Iris pigment epithelial cell (primary cell): ENCODE results near the gene OLFML1.
A peak's percentile ranks its signal among the peaks of the same experiment; 100 is the strongest.

Source experiments
- DNase-seq: peaks from one replicate; pipeline ENCODE4 v3.0.0-alpha.2; 2011; ENCODE audit warnings: low read depth

The OLFML1 gene

GRCh38 chr11:7485186-7486097, at the start of gene OLFML1:
Gene OLFML1, plus strand, starts transcription at chr11:7485506. Its CDS starts 370 bp downstream, at chr11:7485876.
- no peak for DNase-seq

GRCh38 chr11:7436146-7436545, 49.2 kb upstream of the OLFML1 start:
- DNase-seq, result no peak

- DNase-seq, result no peak
Measured at GRCh38 chr11:7436657-7437056, 48.6 kb upstream of the OLFML1 start.

DNA sequence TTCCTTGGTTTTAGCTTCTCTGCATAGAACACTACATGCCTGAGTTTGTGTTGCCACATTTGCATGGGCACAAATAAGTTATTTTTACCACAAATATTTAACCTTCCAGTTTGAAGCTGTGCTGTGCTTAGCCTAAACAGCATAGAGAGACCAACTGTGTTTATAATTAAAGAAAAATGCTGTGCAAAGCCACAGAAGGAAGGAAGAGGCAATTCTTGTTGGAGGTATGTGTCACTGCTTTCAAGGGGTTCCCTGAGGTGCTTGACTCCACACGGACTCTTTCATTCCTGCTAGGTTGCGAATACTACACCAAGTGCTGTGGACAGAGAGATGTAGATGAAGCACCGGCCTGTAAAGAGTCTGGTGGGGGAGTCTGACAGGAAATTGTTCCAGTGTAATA, 47.6 kb upstream of the OLFML1 start:
- no peak for DNase-seq

- no peak for DNase-seq
Measured at GRCh38 chr11:7439746-7440320, 45.5 kb upstream of the OLFML1 start.

- peak; percentile 41 for DNase-seq
Measured at GRCh38 chr11:7442588-7443215, 42.6 kb upstream of the OLFML1 start.

- no peak for DNase-seq
Measured at GRCh38 chr11:7444091-7444981, 41.0 kb upstream of the OLFML1 start.

DNA sequence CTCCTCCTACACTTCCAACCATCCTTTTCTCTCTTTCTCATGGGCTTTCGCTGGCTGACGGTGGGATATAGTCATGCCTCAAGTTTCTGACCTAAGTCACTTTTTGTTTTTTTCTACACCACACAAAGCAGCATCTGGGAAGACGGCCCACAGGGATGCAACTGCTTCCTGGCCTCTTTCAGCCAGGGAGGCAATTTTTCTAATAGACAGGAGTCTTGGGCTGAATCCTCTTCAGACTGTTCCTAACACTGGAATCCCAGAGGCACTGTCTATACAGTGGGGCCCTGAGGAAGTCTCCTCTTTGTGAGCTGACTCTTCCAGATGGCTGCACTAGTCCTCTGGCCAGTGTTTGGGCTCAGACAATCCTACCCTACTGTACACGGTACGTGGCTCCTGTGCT, 39.7 kb upstream of the OLFML1 start:
- DNase-seq, result no peak

GRCh38 chr11:7448201-7448600, 37.1 kb upstream of the OLFML1 start:
- DNase-seq, result no peak

- no peak for DNase-seq
Measured at GRCh38 chr11:7449211-7449840, 36.0 kb upstream of the OLFML1 start.

GRCh38 chr11:7449841-7450214, 35.5 kb upstream of the OLFML1 start:
- no peak for DNase-seq

DNA sequence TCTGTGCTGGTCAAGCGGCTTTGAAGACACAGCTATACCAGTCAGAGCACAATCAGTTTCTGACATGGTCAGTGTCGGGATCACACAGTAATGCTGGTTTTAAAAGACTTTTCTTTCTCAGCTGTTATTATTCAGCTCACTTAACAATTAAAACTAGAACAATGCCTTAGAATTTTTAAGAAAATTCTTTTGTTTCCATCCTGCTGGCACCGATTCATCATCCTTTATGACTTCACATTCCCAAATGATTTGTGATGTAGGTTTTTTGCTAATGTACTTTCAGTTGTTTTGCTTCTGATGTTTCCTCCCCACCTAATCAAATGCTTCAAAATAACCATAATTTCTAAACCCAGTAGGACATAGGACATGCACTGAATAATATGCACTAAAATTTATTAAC, 34.5 kb upstream of the OLFML1 start:
- no peak for DNase-seq

- DNase-seq, result no peak
Measured at GRCh38 chr11:7451520-7451919, 33.8 kb upstream of the OLFML1 start.

GRCh38 chr11:7451952-7452494, 33.3 kb upstream of the OLFML1 start:
- DNase-seq, result no peak

DNA sequence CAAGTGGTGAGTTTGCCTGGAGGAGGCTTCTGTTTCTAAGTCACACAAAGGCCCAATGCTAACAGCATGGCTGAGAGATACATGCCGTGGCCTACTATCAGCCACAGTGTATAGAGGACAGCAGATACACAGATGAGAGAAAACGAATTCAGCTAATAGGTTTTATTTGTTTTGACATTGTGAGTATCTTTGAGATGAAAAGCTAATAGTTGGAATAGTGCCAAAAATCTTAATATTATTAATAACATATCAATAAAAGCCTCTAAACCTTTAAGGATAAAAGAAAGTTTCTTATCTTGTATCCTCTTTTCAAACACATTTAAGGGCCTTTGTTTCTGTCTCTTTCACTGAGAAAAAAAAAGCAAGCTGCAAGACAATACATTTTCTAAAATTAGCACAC, 30.5 kb upstream of the OLFML1 start:
- no peak for DNase-seq

- DNase-seq, result peak; percentile 12
Measured at GRCh38 chr11:7457211-7457610, 28.1 kb upstream of the OLFML1 start.

DNA sequence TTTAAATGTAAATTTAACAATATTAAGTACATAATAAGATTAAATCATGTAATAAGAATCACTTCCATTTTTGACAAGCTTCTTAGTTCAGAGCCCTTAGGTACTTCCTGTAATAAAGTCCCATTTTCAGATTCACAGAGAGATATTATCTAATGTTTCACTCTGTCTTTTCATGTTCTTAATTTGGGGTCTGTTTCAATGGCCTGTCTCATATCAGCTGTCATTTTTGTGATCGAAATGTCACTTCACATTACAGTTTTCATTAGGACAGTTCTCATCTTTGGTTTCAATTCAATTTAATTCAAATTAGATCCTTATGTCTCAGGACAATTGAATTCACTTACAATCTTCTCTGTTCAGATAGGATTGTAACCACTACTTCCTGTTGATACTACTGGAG, 22.6 kb upstream of the OLFML1 start:
- no peak for DNase-seq

- DNase-seq, result no peak
Measured at GRCh38 chr11:7467652-7468051, 17.7 kb upstream of the OLFML1 start.

DNA sequence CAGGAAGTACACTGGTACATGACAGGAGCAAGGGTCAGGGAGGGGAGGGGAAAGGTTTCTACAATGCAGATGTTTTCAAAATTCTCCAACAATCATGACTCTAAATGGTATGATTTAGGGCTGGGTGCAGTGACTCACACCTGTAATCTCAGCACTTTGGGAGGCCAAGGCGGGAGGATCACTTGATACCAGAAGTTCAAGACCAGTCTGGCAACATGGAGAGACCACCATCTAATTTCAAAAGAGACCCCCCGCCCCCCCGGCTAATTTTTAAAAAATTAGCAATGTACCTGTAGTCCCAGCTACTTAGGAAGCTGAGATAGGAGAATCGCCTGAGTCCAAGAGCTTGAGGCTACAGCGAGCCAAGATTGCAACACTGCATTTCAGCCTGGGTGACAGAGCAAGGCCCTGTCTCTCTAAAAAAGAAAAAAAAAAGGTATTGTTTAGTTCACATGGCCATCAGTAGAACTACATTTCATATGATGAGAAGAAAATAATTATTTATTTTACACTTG, 15.9 kb upstream of the OLFML1 start:
- no peak for DNase-seq

DNA sequence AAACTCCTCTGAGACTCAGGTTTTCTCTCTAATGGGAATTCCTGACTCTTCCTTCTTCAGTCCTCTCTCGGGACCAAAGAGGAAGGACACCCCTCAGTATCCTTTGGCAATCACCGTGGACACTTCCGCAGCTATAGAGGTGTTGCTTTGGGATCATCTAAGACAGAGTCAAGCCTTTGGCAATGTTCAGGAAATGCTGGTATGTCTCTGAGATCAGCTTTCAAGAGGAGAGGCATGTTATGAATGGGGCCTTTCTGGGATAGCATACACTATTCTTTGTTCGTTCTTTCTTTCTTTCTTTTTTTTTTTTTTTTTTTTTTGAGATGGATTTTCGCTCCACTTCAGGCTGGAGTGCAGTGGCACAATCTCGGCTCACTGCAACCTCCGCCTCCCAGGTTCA, 14.2 kb upstream of the OLFML1 start:
- DNase-seq, result no peak

GRCh38 chr11:7473717-7474116, 11.6 kb upstream of the OLFML1 start:
- no peak for DNase-seq
